H1 (cell line): ENCODE data around the gene NUP210. TPM values are rescaled to one million over a fixed set of nuclear protein-coding genes. Genes with fewer than 3 reads are reported as not detected.

Source experiments
- CTCF ChIA-PET: fragments of 300-600 bp; sonication (Branson Sonifier 250); formaldehyde crosslinking; loops from one replicate; lab custom pipeline; 2021; ENCODE audit not compliant: partially characterized antibody; lab: Charles Lee
- POLR2A ChIA-PET: fragments of 300-600 bp; sonication (Branson Sonifier 250); formaldehyde crosslinking; loops from one replicate; lab custom pipeline; 2021; ENCODE audit warnings: inconsistent platforms; ENCODE audit not compliant: partially characterized antibody; lab: Charles Lee
- DNase-seq, 2 experiments: peaks; one replicate each; pipeline versions ENCODE4 v3.0.0 to v3.0.0-alpha.2; 2010 to 2022; ENCODE audit warnings: low spot score in 2 of 2, low read depth in 1 of 2, mixed read lengths in 1 of 2
- FAIRE-seq: peaks from 2 replicates; lab custom pipeline; 2011; peaks lifted over from hg19 to GRCh38; lab: Jason Lieb, UNC
- H2AFZ ChIP-seq: 2 replicates; pipeline ENCODE4 v1.8.1; 2012; ENCODE audit warnings: low read length, inconsistent platforms
- H2AK5ac ChIP-seq: 2 replicates; pipeline ENCODE4 v1.6.1; 2013; ENCODE audit warnings: low read depth, low read length
- H2BK120ac ChIP-seq: replicated peaks from 2 replicates; pipeline ENCODE3; 2013; ENCODE audit warnings: low read depth, low read length, inconsistent platforms
- H2BK12ac ChIP-seq: 2 replicates; pipeline ENCODE4 v1.6.1; 2013; ENCODE audit warnings: low read depth, low read length
- H2BK15ac ChIP-seq: 2 replicates; pipeline ENCODE4 v1.6.1; 2013; ENCODE audit warnings: low read length
- H2BK20ac ChIP-seq: 2 replicates; pipeline ENCODE4 v1.6.1; 2013; ENCODE audit warnings: low read length
- H2BK5ac ChIP-seq: 2 replicates; pipeline ENCODE4 v1.6.1; 2013; ENCODE audit warnings: low read depth, low read length
- H3K14ac ChIP-seq: 2 replicates; pipeline ENCODE4 v1.6.1; 2013; ENCODE audit warnings: inconsistent platforms; ENCODE audit not compliant: insufficient read length
- H3K18ac ChIP-seq: 2 replicates; pipeline ENCODE4 v1.6.1; 2013; ENCODE audit warnings: low read length; ENCODE audit errors: extremely low read depth
- H3K23ac ChIP-seq: 2 replicates; pipeline ENCODE4 v1.6.1; 2013; ENCODE audit warnings: inconsistent platforms; ENCODE audit not compliant: insufficient read length
- H3K23me2 ChIP-seq: 2 replicates; pipeline ENCODE4 v1.6.1; 2013; ENCODE audit warnings: low read depth, low read length
- H3K27ac ChIP-seq: 2 replicates; pipeline ENCODE4 v1.6.1; 2011; ENCODE audit warnings: low read depth, low read length, inconsistent platforms
- H3K27me3 ChIP-seq, 4 experiments: replicated peaks in 1 of 4; 1 replicate in 1 of 4; 2 replicates in 3 of 4; pipeline versions ENCODE4 v1.6.1 to v1.8.1; 2011 to 2013; ENCODE audit warnings: low read length in 3 of 4, mild to moderate bottlenecking in 3 of 4, inconsistent platforms in 2 of 4, mixed read lengths in 2 of 4, moderate library complexity in 1 of 4; ENCODE audit not compliant: control insufficient read depth in 3 of 4, insufficient read depth in 3 of 4; ENCODE audit errors: extremely low read depth in 1 of 4
- H3K36me3 ChIP-seq, 4 experiments: 2 replicates each; pipeline versions ENCODE4 v1.6.1 to v1.8.1; 2011 to 2013; ENCODE audit warnings: mild to moderate bottlenecking in 4 of 4, low read length in 3 of 4, moderate library complexity in 2 of 4, control low read depth in 1 of 4, inconsistent platforms in 1 of 4; ENCODE audit not compliant: insufficient read depth in 4 of 4, control insufficient read depth in 2 of 4
- H3K4ac ChIP-seq: replicated peaks from 2 replicates; pipeline ENCODE3; 2013; ENCODE audit warnings: low read length, low read depth, mixed read lengths, inconsistent platforms; ENCODE audit not compliant: insufficient read length
- H3K4me1 ChIP-seq, 4 experiments: replicated peaks in 1 of 4; 1 replicate in 1 of 4; 2 replicates in 3 of 4; pipeline versions ENCODE4 v1.6.1 to v1.8.1; 2011 to 2013; ENCODE audit warnings: low read length in 3 of 4, inconsistent platforms in 2 of 4, mixed read lengths in 1 of 4; ENCODE audit not compliant: insufficient read depth in 4 of 4, control insufficient read depth in 3 of 4
- H3K4me2 ChIP-seq, 2 experiments: 2 replicates each; pipeline versions ENCODE4 v1.6.1 to v1.8.1; 2011 to 2013; ENCODE audit warnings: low read depth in 2 of 2, low read length in 2 of 2, control low read depth in 1 of 2, inconsistent platforms in 1 of 2, mild to moderate bottlenecking in 1 of 2; ENCODE audit not compliant: insufficient read depth in 1 of 2
- H3K4me3 ChIP-seq, 4 experiments: fragments of 200-600, 300-600 bp in 1 of 4; sonication (generic), shearing (Covaris generic), sonication (Bioruptor Twin) in 1 of 4; 2 replicates each; pipeline versions ENCODE4 v1.5.1 to v1.8.1; 2011 to 2016; ENCODE audit warnings: low read length in 4 of 4, low read depth in 3 of 4, control low read depth in 2 of 4, inconsistent platforms in 2 of 4, mild to moderate bottlenecking in 2 of 4, mixed read lengths in 1 of 4, moderate library complexity in 1 of 4; ENCODE audit not compliant: insufficient read depth in 2 of 4; ENCODE audit errors: extremely low read depth in 1 of 4
- H3K56ac ChIP-seq: replicated peaks from 2 replicates; pipeline ENCODE3; 2013; ENCODE audit warnings: low read depth, mild to moderate bottlenecking, mixed read lengths, low read length, inconsistent platforms; ENCODE audit not compliant: insufficient read length
- H3K79me1 ChIP-seq: 2 replicates; pipeline ENCODE4 v1.6.1; 2013; ENCODE audit warnings: low read depth, low read length, control low read depth
- H3K79me2 ChIP-seq, 2 experiments: 2 replicates each; pipeline versions ENCODE4 v1.6.1 to v1.8.1; 2012 to 2013; ENCODE audit warnings: low read length in 2 of 2, mild to moderate bottlenecking in 2 of 2, inconsistent platforms in 1 of 2; ENCODE audit not compliant: insufficient read depth in 2 of 2, control insufficient read depth in 1 of 2
- H3K9ac ChIP-seq, 4 experiments: replicated peaks in 1 of 4; 1 replicate in 1 of 4; 2 replicates in 3 of 4; pipeline versions ENCODE4 v1.6.1 to v1.8.1; 2011 to 2013; ENCODE audit warnings: low read depth in 3 of 4, low read length in 3 of 4, control low read depth in 2 of 4, mild to moderate bottlenecking in 2 of 4, moderate library complexity in 2 of 4, inconsistent platforms in 1 of 4; ENCODE audit errors: extremely low read depth in 1 of 4
- H3K9me3 ChIP-seq, 2 experiments: 2 replicates each; pipeline versions ENCODE4 v1.6.1 to v1.8.1; 2012 to 2013; ENCODE audit warnings: mild to moderate bottlenecking in 2 of 2, moderate library complexity in 2 of 2, control low read depth in 1 of 2, inconsistent platforms in 1 of 2, low read depth in 1 of 2, low read length in 1 of 2, mixed read lengths in 1 of 2; ENCODE audit not compliant: insufficient read depth in 2 of 2
- H4K20me1 ChIP-seq, 2 experiments: replicated peaks in 1 of 2; 2 replicates each; pipeline versions ENCODE3 to v1.8.1; 2011 to 2013; ENCODE audit warnings: inconsistent platforms in 2 of 2, low read length in 2 of 2, mild to moderate bottlenecking in 1 of 2; ENCODE audit not compliant: insufficient read depth in 2 of 2, control insufficient read depth in 1 of 2
- H4K5ac ChIP-seq: 2 replicates; pipeline ENCODE4 v1.6.1; 2013; ENCODE audit warnings: low read length, low read depth, mixed read lengths, inconsistent platforms; ENCODE audit not compliant: insufficient read length
- H4K8ac ChIP-seq: 2 replicates; pipeline ENCODE4 v1.8.0; 2013; ENCODE audit warnings: mild to moderate bottlenecking, moderate library complexity, low read length, inconsistent platforms; ENCODE audit not compliant: insufficient read depth; ENCODE audit errors: extremely low read depth
- H4K91ac ChIP-seq: replicated peaks from 2 replicates; pipeline ENCODE3; 2013; ENCODE audit warnings: low read length, mixed read lengths, inconsistent platforms; ENCODE audit not compliant: insufficient read length
- CEBPB ChIP-seq: IDR thresholded peaks from 2 replicates; pipeline ENCODE4 v1.6.1; 2012; ENCODE audit warnings: low read depth, low read length
- CHD1 ChIP-seq: IDR thresholded peaks from 2 replicates; pipeline ENCODE4 v1.6.1; 2012; ENCODE audit warnings: low read depth, low read length, improper control_type of control experiment
- CTCF ChIP-seq, 3 experiments: IDR thresholded peaks; 1 replicate in 2 of 3; 2 replicates in 1 of 3; pipeline versions ENCODE4 v1.5.1 to v1.6.1; 2011; ENCODE audit warnings: low read length in 3 of 3, mild to moderate bottlenecking in 3 of 3, inconsistent platforms in 2 of 3, low read depth in 1 of 3, moderate library complexity in 1 of 3; ENCODE audit not compliant: insufficient read depth in 1 of 3; ENCODE audit errors: control extremely low read depth in 1 of 3
- EZH2 ChIP-seq: fragments of 200-600 bp; sonication (generic); IDR thresholded peaks from 2 replicates; pipeline ENCODE4 v1.7.1; 2012; ENCODE audit warnings: low read depth, mild to moderate bottlenecking, moderate library complexity, low read length, inconsistent platforms; ENCODE audit not compliant: severe bottlenecking
- HDAC2 ChIP-seq, 2 experiments: fragments of 300-600 bp in 1 of 2; sonication (generic) in 1 of 2; IDR thresholded peaks; 2 replicates each; pipeline ENCODE4 v1.6.1; 2011 to 2012; ENCODE audit warnings: low read depth in 2 of 2, low read length in 2 of 2, mild to moderate bottlenecking in 2 of 2, moderate library complexity in 2 of 2, borderline replicate concordance in 1 of 2, inconsistent platforms in 1 of 2
- KDM5A ChIP-seq: fragments of 200-600 bp; IDR thresholded peaks from 2 replicates; pipeline ENCODE4 v1.7.1; 2012; ENCODE audit warnings: mild to moderate bottlenecking, low read length, inconsistent platforms, mixed read lengths
- POLR2A ChIP-seq, 2 experiments: IDR thresholded peaks; 1 replicate in 1 of 2; 2 replicates in 1 of 2; pipeline ENCODE4 v1.6.1; 2011; ENCODE audit warnings: low read depth in 2 of 2, low read length in 2 of 2, mild to moderate bottlenecking in 2 of 2; ENCODE audit errors: control extremely low read depth in 1 of 2
- POU5F1 ChIP-seq: IDR thresholded peaks from 2 replicates; pipeline ENCODE4 v1.6.1; 2011; ENCODE audit warnings: low read depth, mild to moderate bottlenecking, low read length, moderate library complexity
- SIRT6 ChIP-seq: IDR thresholded peaks from one replicate; pipeline ENCODE4 v1.7.1; 2012; ENCODE audit warnings: low read length, inconsistent platforms
- SP4 ChIP-seq: IDR thresholded peaks from 2 replicates; pipeline ENCODE4 v1.6.1; 2012; ENCODE audit warnings: low read length, inconsistent platforms
- TAF7 ChIP-seq: optimal IDR thresholded peaks from 2 replicates; pipeline ENCODE3; 2011; ENCODE audit warnings: low read depth, mild to moderate bottlenecking, inconsistent platforms, low read length, moderate library complexity, borderline replicate concordance
- WGBS, 2 experiments: shearing (Covaris generic) in 1 of 2; methylation state at CpG; one replicate each; pipeline versions ENCODE4 v1.1.6 to v1.1.7; 2013 to 2015; ENCODE audit warnings: low lambda C conversion rate in 2 of 2, mixed read lengths in 2 of 2, inconsistent platforms in 1 of 2, low coverage in 1 of 2, missing lambda C conversion rate in 1 of 2; ENCODE audit not compliant: insufficient replicate concordance in 2 of 2, insufficient coverage in 1 of 2, insufficient read length in 1 of 2; ENCODE audit errors: extremely low coverage in 1 of 2, missing lambda C conversion rate in 1 of 2; 5-methylcytosine and 5-hydroxymethylcytosine counted together
- polyA plus RNA-seq, 7 experiments: library from polyadenylated mRNA; depleted of rRNA in 3 of 7; stranded (reverse) in 5 of 7; unstranded in 2 of 7; fragments of >200 nt in 5 of 7; fragments of 200-250 nt in 2 of 7; gene quantifications; 1 replicate in 5 of 7; 2 replicates in 1 of 7; 4 replicates in 1 of 7; pipeline versions ENCODE4 v1.2.1 to v1.2.3, GENCODE V29; 2011 to 2013; ENCODE audit warnings: missing spikeins in 2 of 7, mixed read lengths in 2 of 7
- total RNA-seq: library from RNA; stranded (reverse); fragmentation: NEBNext Ultra II Directional; extraction: Animal tissue kit (Norgen Biotek cat#: 25700); gene quantifications from 2 replicates; pipeline ENCODE4 v1.2.1, GENCODE V29; 2021

Gene NUP210
- total and polyA plus RNA-seq, 2 of the 8 experiments (the other 6 are each of a cell fraction or from before 2014, with no cell fraction given), result 51.0 to 53.7 TPM

GRCh38 chr3:13403847-13404246 is 16.3 kb downstream of the NUP210 start:
- POLR2A ChIA-PET, result interaction anchor here (0.8 kb wide), 1 partner anchor 76 kb away, joined by 3 read pairs; no protein-coding TSS in a partner anchor
- 0 out of 2 replicates have a peak overlapping the region, but pooled peaks have one; percentile 1 for H3K27ac ChIP-seq
- TF ChIP-seq SP4, result no peak
- no peak for TF ChIP-seq POLR2A (IDR thresholded peaks at IDR 0.05; ENCODE audit: control extremely low read depth in 1 of 2, low read depth in 2 of 2, low read length in 2 of 2)
- no peak for TF ChIP-seq SIRT6
- TF ChIP-seq KDM5A, result no peak
- no peak for TF ChIP-seq HDAC2 (IDR thresholded peaks at IDR 0.05; ENCODE audit: borderline replicate concordance in 1 of 2, low read depth in 2 of 2, low read length in 2 of 2)
- no peak for TF ChIP-seq CTCF (IDR thresholded peaks at IDR 0.05; ENCODE audit: control extremely low read depth in 1 of 3, insufficient read depth in 1 of 3, low read depth in 1 of 3, low read length in 3 of 3)
- no peak for TF ChIP-seq POU5F1
- TF ChIP-seq TAF7, result no peak
- no peak for TF ChIP-seq CHD1
- no peak for TF ChIP-seq CEBPB
- TF ChIP-seq EZH2, result no peak

More at GRCh38 chr3:13403847-13404246, 16.3 kb downstream of the NUP210 start:
- H2BK12ac ChIP-seq, result no peak overlapping the region
- CTCF ChIA-PET, result interaction anchor here (0.6 to 8.5 kb wide), 6 partner anchors 13 to 180 kb away, joined by 3 to 77 read pairs (median 4); partner anchors contain the start of gene NUP210
- peak overlapping the region in 1 of 4 experiments; percentile 40; a peak in 1 of 7 replicates for H3K9ac ChIP-seq
- no peak overlapping the region for H2BK20ac ChIP-seq
- H3K36me3 ChIP-seq, result no peaks in the 10 kb centered on the region
- no peaks in the 10 kb centered on the region for H3K27me3 ChIP-seq
- no peak overlapping the region; the same call in 1 of the 2 replicates for H2BK5ac ChIP-seq
- WGBS, 2 experiments, result 70% methylated on average over 6 of the region's 6 CpGs; no CpG with 5 or more reads in 1 of the 2 experiments
- H2BK15ac ChIP-seq, result no peak overlapping the region
- 0 out of 2 replicates have a peak, but pooled peaks cover 2% of the 10 kb centered on the region for H3K23me2 ChIP-seq
- no peak overlapping the region for H2AK5ac ChIP-seq
- no peak overlapping the region for H2AFZ ChIP-seq
- no peak for DNase-seq
- no peak overlapping the region for H4K91ac ChIP-seq
- H3K23ac ChIP-seq, result no peak overlapping the region
- no peak overlapping the region for H4K5ac ChIP-seq
- peaks cover 6 to 12% of the 10 kb centered on the region in 2 experiments for H4K20me1 ChIP-seq
- no peak overlapping the region for H3K14ac ChIP-seq
- FAIRE-seq, result no peak
- H3K9me3 ChIP-seq, result peaks cover 0 to 2% of the 10 kb centered on the region in 2 experiments; a peak in 2 of 4 replicates
- no peak overlapping the region for H2BK120ac ChIP-seq
- peaks cover 12% of the 10 kb centered on the region for H3K79me1 ChIP-seq
- H3K18ac ChIP-seq, result no peak overlapping the region; the same call in 1 of the 2 replicates
- H4K8ac ChIP-seq, result no peak overlapping the region; the same call in none of the 2 replicates
- H3K4me1 ChIP-seq, result peaks cover 0 to 3% (median 0%) of the 10 kb centered on the region in 4 experiments; a peak in 1 of 7 replicates
- H3K4me2 ChIP-seq, result no peak overlapping the region
- peak overlapping the region; percentile 36 for H3K56ac ChIP-seq
- H3K4me3 ChIP-seq, result no peak overlapping the region
- H3K4ac ChIP-seq, result no peak overlapping the region
- H3K79me2 ChIP-seq, result peaks cover 0 to 51% of the 10 kb centered on the region in 2 experiments; a peak in 3 of 4 replicates
